T-cell (primary cell): ENCODE results near the gene RABGAP1L. TPM values are rescaled to one million over a fixed set of nuclear protein-coding genes. Genes with fewer than 3 reads are reported as not detected.

Experiments used
- ATAC-seq, 4 experiments: fragments of 200-7000 bp in 3 of 4; fragments of 150-1000 bp in 1 of 4; cut with Tn5 transposase; replicated peaks in 1 of 4; 1 replicate in 3 of 4; 2 replicates in 1 of 4; pipeline ENCODE4 v1.10.0; 2021; ENCODE audit warnings: moderate library complexity in 3 of 4, mild to moderate bottlenecking in 2 of 4, moderate number of reproducible peaks in 1 of 4
- CTCF ChIA-PET, 2 donors: fragments of 300-600 bp; sonication (Branson Sonifier 250); formaldehyde crosslinking; loops; one replicate each; lab custom pipeline; 2022; ENCODE audit warnings: antibody characterized with exemption in 2 of 2; lab: Charles Lee
- POLR2A ChIA-PET, 2 donors: fragments of 300-600 bp; sonication (Branson Sonifier 250); formaldehyde crosslinking; loops; one replicate each; lab custom pipeline; 2022; ENCODE audit warnings: antibody characterized with exemption in 2 of 2; lab: Charles Lee
- DNase-seq, 35 experiments: peaks; one replicate each; pipeline versions ENCODE4 v3.0.0 to v3.0.0-alpha.2; 2013 to 2023
- H3K27ac ChIP-seq: one replicate; pipeline ENCODE4 v1.5.1; 2013; ENCODE audit warnings: low read length
- H3K27me3 ChIP-seq, 2 experiments: replicated peaks in 1 of 2; 1 replicate in 1 of 2; 2 replicates in 1 of 2; pipeline versions ENCODE4 v1.6.1 to v1.7.0; 2013; ENCODE audit warnings: low read length in 1 of 2, mixed read lengths in 1 of 2; ENCODE audit not compliant: control insufficient read depth in 2 of 2, insufficient read depth in 2 of 2; ENCODE audit errors: extremely low read depth in 1 of 2
- H3K36me3 ChIP-seq, 2 donors: 1 replicate in 1 of 2; 2 replicates in 1 of 2; pipeline versions ENCODE4 v1.6.1 to v1.7.0; 2013; ENCODE audit warnings: low read length in 1 of 2; ENCODE audit not compliant: control insufficient read depth in 2 of 2, insufficient read depth in 1 of 2; ENCODE audit errors: extremely low read depth in 1 of 2
- H3K4me1 ChIP-seq, 2 experiments: 1 replicate in 1 of 2; 2 replicates in 1 of 2; pipeline versions ENCODE4 v1.6.1 to v1.7.0; 2013; ENCODE audit warnings: low read length in 2 of 2, mixed read lengths in 1 of 2; ENCODE audit not compliant: insufficient read depth in 2 of 2, control insufficient read depth in 1 of 2; ENCODE audit errors: extremely low read depth in 1 of 2
- H3K4me3 ChIP-seq, 2 donors: 1 replicate in 1 of 2; 2 replicates in 1 of 2; pipeline versions ENCODE4 v1.5.1 to v1.7.0; 2013; ENCODE audit warnings: mild to moderate bottlenecking in 2 of 2, low read length in 1 of 2, moderate library complexity in 1 of 2; ENCODE audit not compliant: control insufficient read depth in 1 of 2; ENCODE audit errors: extremely low read depth in 1 of 2
- H3K9me3 ChIP-seq: 2 replicates; pipeline ENCODE4 v1.7.0; 2013
- H3K27ac Mint-ChIP-seq, 2 donors: one replicate each; pipeline ENCODE4 v1.8.0; 2020 to 2021; ENCODE audit warnings: mild to moderate bottlenecking in 2 of 2, mixed read lengths in 2 of 2
- H3K27me3 Mint-ChIP-seq, 2 donors: one replicate each; pipeline ENCODE4 v1.8.0; 2021 to 2022; ENCODE audit warnings: mixed read lengths in 2 of 2
- H3K36me3 Mint-ChIP-seq: one replicate; pipeline ENCODE4 v1.8.0; 2021; ENCODE audit warnings: mixed read lengths
- H3K4me1 Mint-ChIP-seq, 3 donors: one replicate each; pipeline ENCODE4 v1.8.0; 2020 to 2022; ENCODE audit warnings: mixed read lengths in 3 of 3, mild to moderate bottlenecking in 1 of 3
- H3K4me3 Mint-ChIP-seq, 3 donors: one replicate each; pipeline ENCODE4 v1.8.0; 2020 to 2022; ENCODE audit warnings: mild to moderate bottlenecking in 3 of 3, mixed read lengths in 3 of 3, moderate library complexity in 3 of 3
- H3K9me3 Mint-ChIP-seq, 3 donors: one replicate each; pipeline ENCODE4 v1.8.0; 2020 to 2022; ENCODE audit warnings: mixed read lengths in 3 of 3
- WGBS: methylation state at CpG from one replicate; pipeline ENCODE4 v1.1.5; 2013; ENCODE audit warnings: missing lambda C conversion rate; ENCODE audit not compliant: insufficient coverage; 5-methylcytosine and 5-hydroxymethylcytosine counted together
- total RNA-seq, 35 experiments: library from RNA in 6 of 35; stranded (reverse) in 6 of 35; fragments of 120-200 nt in 1 of 35; gene quantifications; one replicate each; pipeline versions ENCODE4 v1.2.1 to v1.2.4 and lab custom pipeline; 2013 to 2026

RABGAP1L gene
- total RNA-seq, 5 donors from 2014 or later (not counting 1 experiment from before 2014, with no cell fraction given) = 75.0 to 108 (median 82.3) TPM

DNA sequence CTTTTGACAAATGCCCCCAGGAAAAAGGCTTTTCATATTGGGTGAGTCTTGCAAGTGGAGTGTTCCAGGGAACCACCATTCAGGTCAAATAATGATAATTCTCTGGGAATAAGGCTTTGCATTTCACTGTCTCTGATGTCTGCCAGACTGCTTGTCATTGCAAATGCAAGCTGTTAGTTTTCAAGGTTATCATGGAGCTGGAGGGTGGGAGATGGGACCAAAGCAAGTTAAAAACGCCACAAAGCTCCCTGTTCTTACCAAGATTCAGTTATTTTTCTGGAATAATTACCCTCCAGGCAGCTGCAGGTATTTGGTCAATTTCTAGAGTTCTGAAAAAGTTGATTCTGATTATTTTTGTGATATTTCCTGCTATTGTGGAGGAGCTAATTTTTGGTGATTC lies 498.6 kb downstream of the RABGAP1L start:
- peaks cover 42% of the 10 kb centered on the region for H3K36me3 Mint-ChIP-seq
- Histone ChIP-seq H3K36me3 (no peaks in the 10 kb centered on the region), H3K4me3 (no peak overlapping the region), H3K27me3 (no peaks in the 10 kb centered on the region), H3K27ac (no peak overlapping the region), H3K4me1 (no peaks in the 10 kb centered on the region), H3K9me3 (no peaks in the 10 kb centered on the region)
- no peak for ATAC-seq
- peaks cover 5 to 13% (median 6%) of the 10 kb centered on the region in 3 donors for H3K9me3 Mint-ChIP-seq
- peaks cover 0 to 5% (median 1%) of the 10 kb centered on the region in 3 donors for H3K4me1 Mint-ChIP-seq
- no peak for DNase-seq
- CTCF ChIA-PET = interaction anchor here in 1 of 2 donors (0.6 kb wide), 1 partner anchor 28 kb away, joined by 4 read pairs; no protein-coding TSS in a partner anchor
- no peak overlapping the region for H3K4me3 Mint-ChIP-seq
- H3K27me3 Mint-ChIP-seq = no peaks in the 10 kb centered on the region
- POLR2A ChIA-PET = interaction anchor here (0.5 to 0.6 kb wide), 2 partner anchors 26 to 229 kb away, joined by 3 read pairs; no protein-coding TSS in a partner anchor
- no CpG with 5 or more reads among the region's 1 CpG for WGBS
- H3K27ac Mint-ChIP-seq = no peak overlapping the region

DNA sequence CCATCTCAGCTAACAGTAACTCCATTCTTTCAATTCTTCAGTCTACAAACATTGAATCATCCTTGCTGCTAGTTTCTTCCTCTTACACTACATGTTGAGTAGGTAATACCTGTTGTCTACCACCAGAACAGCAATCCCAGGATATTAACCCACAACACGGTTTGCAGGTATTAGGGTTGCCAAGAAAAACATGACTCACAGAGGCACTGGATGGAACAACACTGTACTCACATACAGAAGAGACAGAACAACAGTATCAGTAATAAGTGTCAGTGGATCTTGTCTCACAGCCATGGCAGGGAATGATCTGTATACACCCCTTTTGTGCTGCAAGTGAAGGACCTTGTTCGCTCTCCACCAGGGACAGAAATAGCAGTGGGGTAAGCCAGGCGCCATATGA lies 500.5 kb downstream of the RABGAP1L start:
- WGBS = 100% methylated on average over 1 of the region's 3 CpGs
- no peak overlapping the region for H3K4me3 Mint-ChIP-seq
- no peaks in the 10 kb centered on the region for H3K36me3 ChIP-seq
- POLR2A ChIA-PET = no interaction called here
- ATAC-seq (no peak), DNase-seq (no peak)
- H3K4me1 ChIP-seq = no peaks in the 10 kb centered on the region
- H3K27ac ChIP-seq = no peak overlapping the region
- H3K4me1 Mint-ChIP-seq = no peaks in the 10 kb centered on the region
- no peaks in the 10 kb centered on the region for H3K27me3 Mint-ChIP-seq
- CTCF ChIA-PET = no interaction called here
- peaks cover 5 to 13% (median 6%) of the 10 kb centered on the region in 3 donors for H3K9me3 Mint-ChIP-seq
- H3K9me3 ChIP-seq = no peaks in the 10 kb centered on the region
- no peak overlapping the region for H3K27ac Mint-ChIP-seq
- no peaks in the 10 kb centered on the region for H3K27me3 ChIP-seq
- peaks cover 43% of the 10 kb centered on the region for H3K36me3 Mint-ChIP-seq
- no peak overlapping the region for H3K4me3 ChIP-seq

DNA sequence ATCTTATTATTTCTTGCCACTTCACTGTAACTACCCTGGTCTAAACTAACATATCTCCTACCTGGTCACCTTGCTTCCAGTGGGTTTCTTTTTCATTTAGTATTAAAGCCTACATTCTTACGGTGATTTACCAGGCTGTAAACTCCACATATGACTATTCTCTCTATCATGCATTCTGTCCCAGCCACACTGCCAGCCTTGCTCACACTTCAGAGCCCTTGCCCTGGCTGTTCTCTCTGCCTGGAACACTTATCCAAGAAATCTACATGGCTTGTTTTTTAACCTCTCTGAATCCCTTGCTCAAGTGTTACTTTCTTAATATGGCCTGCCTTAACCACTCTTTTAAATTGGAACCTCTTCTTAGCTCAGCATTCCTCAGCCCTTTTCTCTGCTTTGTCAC lies 501.2 kb downstream of the RABGAP1L start:
- no peaks in the 10 kb centered on the region for H3K27me3 Mint-ChIP-seq
- peaks cover 42% of the 10 kb centered on the region for H3K36me3 Mint-ChIP-seq
- H3K9me3 Mint-ChIP-seq = peaks cover 5 to 13% (median 6%) of the 10 kb centered on the region in 3 donors
- Histone ChIP-seq H3K36me3 (no peaks in the 10 kb centered on the region), H3K4me1 (no peaks in the 10 kb centered on the region), H3K9me3 (no peaks in the 10 kb centered on the region), H3K27me3 (no peaks in the 10 kb centered on the region), H3K27ac (no peak overlapping the region), H3K4me3 (no peak overlapping the region)
- no peak for ATAC-seq
- no peak for DNase-seq
- 78% methylated on average over 1 of the region's 1 CpG for WGBS
- ChIA-PET CTCF (no interaction called here), POLR2A (no interaction called here)
- H3K4me1 Mint-ChIP-seq = no peaks in the 10 kb centered on the region
- no peak overlapping the region for H3K27ac Mint-ChIP-seq
- H3K4me3 Mint-ChIP-seq = no peak overlapping the region

DNA sequence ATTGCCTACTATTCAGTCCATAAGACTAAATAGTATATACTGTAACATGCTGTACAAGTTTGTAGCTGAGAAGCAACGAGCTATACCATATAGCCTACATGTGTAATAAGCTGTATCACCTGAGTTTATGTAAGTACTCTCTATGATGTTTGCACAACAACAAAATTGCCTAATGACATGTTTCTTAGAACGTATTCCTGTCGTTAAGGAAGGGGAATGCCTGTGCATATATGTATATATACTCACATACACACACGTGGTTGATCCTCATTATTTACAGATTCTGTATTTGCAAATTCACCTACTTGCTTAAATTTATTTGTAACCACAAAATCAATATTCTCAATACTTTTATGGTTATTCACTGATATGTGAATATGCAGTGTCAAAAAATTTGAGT lies 504.0 kb downstream of the RABGAP1L start:
- H3K4me1 Mint-ChIP-seq = no peaks in the 10 kb centered on the region
- H3K27ac Mint-ChIP-seq = no peak overlapping the region
- WGBS = no CpG with 5 or more reads among the region's 4 CpGs
- Histone ChIP-seq H3K4me3 (no peak overlapping the region), H3K9me3 (no peaks in the 10 kb centered on the region), H3K4me1 (no peaks in the 10 kb centered on the region), H3K27ac (no peak overlapping the region), H3K36me3 (no peaks in the 10 kb centered on the region), H3K27me3 (no peaks in the 10 kb centered on the region)
- DNase-seq = no peak
- no peak for ATAC-seq
- H3K27me3 Mint-ChIP-seq = no peaks in the 10 kb centered on the region
- peaks cover 44% of the 10 kb centered on the region for H3K36me3 Mint-ChIP-seq
- no peak overlapping the region for H3K4me3 Mint-ChIP-seq
- H3K9me3 Mint-ChIP-seq = peaks cover 4 to 13% (median 11%) of the 10 kb centered on the region in 3 donors
- ChIA-PET CTCF (no interaction called here), POLR2A (no interaction called here)

- WGBS = 100% methylated on average over 2 of the region's 3 CpGs
- no peaks in the 10 kb centered on the region for H3K4me1 ChIP-seq
- DNase-seq (no peak), ATAC-seq (no peak)
- H3K36me3 ChIP-seq = no peaks in the 10 kb centered on the region
- no peaks in the 10 kb centered on the region for H3K9me3 ChIP-seq
- no peaks in the 10 kb centered on the region for H3K4me1 Mint-ChIP-seq
- no peak overlapping the region for H3K27ac Mint-ChIP-seq
- peaks cover 19 to 33% (median 20%) of the 10 kb centered on the region in 3 donors for H3K9me3 Mint-ChIP-seq
- CTCF ChIA-PET = no interaction called here
- peaks cover 45% of the 10 kb centered on the region for H3K36me3 Mint-ChIP-seq
- H3K27me3 ChIP-seq = no peaks in the 10 kb centered on the region
- no peak overlapping the region for H3K27ac ChIP-seq
- no peak overlapping the region for H3K4me3 Mint-ChIP-seq
- POLR2A ChIA-PET = no interaction called here
- H3K27me3 Mint-ChIP-seq = no peaks in the 10 kb centered on the region
- no peak overlapping the region for H3K4me3 ChIP-seq
Observed at GRCh38 chr1:174666248-174666647, 506.9 kb downstream of the RABGAP1L start.

- Mint-ChIP-seq H3K4me1 (peaks cover 0 to 3% (median 0%) of the 10 kb centered on the region in 3 donors), H3K27me3 (no peaks in the 10 kb centered on the region), H3K27ac (no peak overlapping the region), H3K9me3 (peaks cover 19 to 37% (median 20%) of the 10 kb centered on the region in 3 donors), H3K36me3 (peaks cover 44% of the 10 kb centered on the region), H3K4me3 (no peak overlapping the region)
- DNase-seq = no peak
- Histone ChIP-seq H3K4me3 (no peak overlapping the region), H3K27ac (no peak overlapping the region), H3K4me1 (no peaks in the 10 kb centered on the region), H3K36me3 (no peaks in the 10 kb centered on the region), H3K27me3 (no peaks in the 10 kb centered on the region), H3K9me3 (no peaks in the 10 kb centered on the region)
- no CpG with 5 or more reads among the region's 2 CpGs for WGBS
- ChIA-PET POLR2A (no interaction called here), CTCF (no interaction called here)
- ATAC-seq = no peak
Observed at GRCh38 chr1:174671826-174672225, 512.5 kb downstream of the RABGAP1L start.

GRCh38 chr1:174676856-174677255 lies 517.5 kb downstream of the RABGAP1L start:
- ChIA-PET POLR2A (no interaction called here), CTCF (no interaction called here)
- ATAC-seq (no peak), DNase-seq (no peak)
- Histone ChIP-seq H3K27me3 (no peaks in the 10 kb centered on the region), H3K27ac (no peak overlapping the region), H3K9me3 (no peaks in the 10 kb centered on the region), H3K4me3 (no peak overlapping the region), H3K4me1 (no peaks in the 10 kb centered on the region), H3K36me3 (no peaks in the 10 kb centered on the region)
- Mint-ChIP-seq H3K27me3 (no peaks in the 10 kb centered on the region), H3K9me3 (no peaks in the 10 kb centered on the region), H3K27ac (no peak overlapping the region), H3K4me1 (peaks cover 0 to 6% (median 0%) of the 10 kb centered on the region in 3 donors), H3K4me3 (no peak overlapping the region), H3K36me3 (peaks cover 12% of the 10 kb centered on the region)
- WGBS = 100% methylated on average over 1 of the region's 3 CpGs
